Measurements from ENCODE around the gene USP15. TPM values are rescaled to one million over a fixed set of nuclear protein-coding genes. Genes with fewer than 3 reads are reported as not detected.
A peak's percentile ranks its signal among the peaks of the same experiment; 100 is the strongest.

Gene USP15
- total and polyA plus RNA-seq, 2 donors (not counting 1 experiment from before 2014, with no cell fraction given) = 116 to 182 TPM

DNA sequence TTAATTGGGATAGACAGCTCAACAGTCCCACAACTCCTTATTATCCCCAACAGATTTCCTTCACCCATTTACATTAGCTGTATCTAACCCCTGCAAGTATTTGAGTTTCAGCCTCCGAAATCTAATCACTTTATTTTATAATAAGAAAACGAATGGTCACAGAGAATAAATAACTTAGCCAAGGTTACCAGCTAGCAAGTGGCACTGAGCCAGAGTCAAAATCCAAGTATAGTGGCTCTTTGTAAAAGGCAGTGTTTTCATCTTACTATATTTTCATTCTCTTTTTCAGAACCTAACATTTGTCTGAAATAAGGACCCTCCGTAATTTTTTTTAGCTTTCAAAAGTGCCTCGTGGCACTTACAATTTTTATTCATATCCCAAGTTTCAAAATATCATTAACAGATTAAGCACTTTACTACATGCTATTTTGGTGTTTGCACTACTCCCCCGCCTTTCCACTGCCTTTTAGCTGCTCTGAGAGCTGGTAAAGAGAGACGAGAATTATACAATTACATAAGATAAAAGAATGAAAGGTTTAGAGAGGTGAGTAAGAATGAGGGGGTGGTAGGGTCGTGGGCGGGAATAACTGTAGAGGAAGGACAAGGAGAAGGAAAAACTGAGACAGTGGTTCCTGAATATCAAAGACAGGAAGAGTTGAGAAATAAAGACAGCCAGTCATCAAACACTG is 3.7 kb upstream of the USP15 start:
- Mint-ChIP-seq H3K27ac (no peak overlapping the region), H3K4me1 (peaks cover 18% of the 10 kb centered on the region), H3K4me3 (no peak overlapping the region), H3K9me3 (ENCODE audit: insufficient read depth) (no peaks in the 10 kb centered on the region), H3K27me3 (no peaks in the 10 kb centered on the region)
- Histone ChIP-seq H3K4me1 (ENCODE audit: control insufficient read depth in 2 of 2, insufficient read depth in 2 of 2, low read length in 2 of 2) (peaks cover 10 to 11% of the 10 kb centered on the region in 2 donors), H3K27me3 (replicated peaks in 1 of 4; ENCODE audit: control extremely low read depth in 1 of 4, control insufficient read depth in 3 of 4, insufficient read depth in 4 of 4, low read length in 3 of 4) (no peaks in the 10 kb centered on the region), H4K20me1 (ENCODE audit: control insufficient read depth, insufficient read depth, low read length, poor library complexity, severe bottlenecking) (peaks cover 13% of the 10 kb centered on the region), H2AFZ (ENCODE audit: insufficient read depth, low read depth, low read length, poor library complexity, severe bottlenecking) (no peak overlapping the region), H3K36me3 (replicated peaks in 1 of 2; ENCODE audit: control extremely low read depth in 1 of 2, control insufficient read depth in 1 of 2, extremely low read depth in 1 of 2, insufficient read depth in 2 of 2, low read length in 1 of 2) (no peaks in the 10 kb centered on the region), H3K4me2 (replicated peaks; ENCODE audit: low read depth, low read length, poor library complexity, severe bottlenecking) (no peak overlapping the region), H3K9ac (ENCODE audit: low read length) (no peak overlapping the region), H3K79me2 (ENCODE audit: control insufficient read depth, insufficient read depth, low read length) (peaks cover 7% of the 10 kb centered on the region), H3K27ac (ENCODE audit: low read length in 2 of 2) (no peak overlapping the region), H3K4me3 (ENCODE audit: control extremely low read depth in 1 of 5, extremely low read depth in 1 of 5, insufficient read depth in 1 of 5, low read depth in 2 of 5, low read length in 4 of 5) (no peak overlapping the region), H3K9me3 (ENCODE audit: control extremely low read depth in 1 of 3, control insufficient read depth in 2 of 3, insufficient read depth in 1 of 3, low read length in 2 of 3) (no peaks in the 10 kb centered on the region)
- WGBS (ENCODE audit: insufficient coverage) = 41% methylated on average over 2 of the region's 8 CpGs
- no peak for ATAC-seq (ENCODE audit: low read depth)
- ChIA-PET POLR2A (no interaction called here), CTCF (interaction anchor here (1.1 kb wide), 1 partner anchor 9 kb away, joined by 3 read pairs; no protein-coding TSS in a partner anchor)
- TF ChIP-seq, protein P1, sequence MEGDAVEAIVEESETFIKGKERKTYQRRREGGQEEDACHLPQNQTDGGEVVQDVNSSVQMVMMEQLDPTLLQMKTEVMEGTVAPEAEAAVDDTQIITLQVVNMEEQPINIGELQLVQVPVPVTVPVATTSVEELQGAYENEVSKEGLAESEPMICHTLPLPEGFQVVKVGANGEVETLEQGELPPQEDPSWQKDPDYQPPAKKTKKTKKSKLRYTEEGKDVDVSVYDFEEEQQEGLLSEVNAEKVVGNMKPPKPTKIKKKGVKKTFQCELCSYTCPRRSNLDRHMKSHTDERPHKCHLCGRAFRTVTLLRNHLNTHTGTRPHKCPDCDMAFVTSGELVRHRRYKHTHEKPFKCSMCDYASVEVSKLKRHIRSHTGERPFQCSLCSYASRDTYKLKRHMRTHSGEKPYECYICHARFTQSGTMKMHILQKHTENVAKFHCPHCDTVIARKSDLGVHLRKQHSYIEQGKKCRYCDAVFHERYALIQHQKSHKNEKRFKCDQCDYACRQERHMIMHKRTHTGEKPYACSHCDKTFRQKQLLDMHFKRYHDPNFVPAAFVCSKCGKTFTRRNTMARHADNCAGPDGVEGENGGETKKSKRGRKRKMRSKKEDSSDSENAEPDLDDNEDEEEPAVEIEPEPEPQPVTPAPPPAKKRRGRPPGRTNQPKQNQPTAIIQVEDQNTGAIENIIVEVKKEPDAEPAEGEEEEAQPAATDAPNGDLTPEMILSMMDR (IDR thresholded peaks at IDR 0.05) = no peak
- TF ChIP-seq EZH2 (IDR thresholded peaks at IDR 0.05; ENCODE audit: borderline replicate concordance, insufficient read depth, low read depth, low read length, poor library complexity, severe bottlenecking) = no peak
- intact Hi-C loops (cut with micrococcal nuclease) = no loop called here
- DNase-seq = no peak

DNA sequence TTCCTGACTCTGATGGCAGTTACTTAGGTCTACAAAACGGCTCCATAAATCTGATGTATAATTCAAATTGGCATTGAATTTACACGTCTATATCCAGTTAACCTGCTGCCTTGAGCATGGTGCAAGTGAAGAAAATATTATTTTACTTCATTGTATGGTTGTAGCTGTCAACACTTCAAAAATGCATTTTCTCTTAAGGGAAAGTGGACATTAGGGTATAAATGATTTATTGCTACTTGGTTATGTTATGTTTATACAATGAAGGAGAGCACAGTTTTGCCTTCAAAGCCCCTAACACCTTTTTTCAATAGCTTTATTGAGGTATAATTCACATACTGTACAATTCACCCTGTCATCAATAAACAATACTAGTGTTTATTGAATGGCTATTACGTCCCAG is 2.0 kb upstream of the USP15 start:
- DNase-seq (no peak), ATAC-seq (ENCODE audit: low read depth) (no peak)
- peaks cover 17% of the 10 kb centered on the region for H4K20me1 ChIP-seq (ENCODE audit: control insufficient read depth, insufficient read depth, low read length, poor library complexity, severe bottlenecking)
- Mint-ChIP-seq H3K4me3 (peak overlapping the region; percentile 96), H3K4me1 (peaks cover 32% of the 10 kb centered on the region), H3K27ac (peak overlapping the region; percentile 32), H3K9me3 (ENCODE audit: insufficient read depth) (no peaks in the 10 kb centered on the region), H3K27me3 (no peaks in the 10 kb centered on the region)
- H3K36me3 ChIP-seq (replicated peaks in 1 of 2; ENCODE audit: control extremely low read depth in 1 of 2, control insufficient read depth in 1 of 2, extremely low read depth in 1 of 2, insufficient read depth in 2 of 2, low read length in 1 of 2) = no peaks in the 10 kb centered on the region
- H3K79me2 ChIP-seq (ENCODE audit: control insufficient read depth, insufficient read depth, low read length) = peaks cover 24% of the 10 kb centered on the region
- no peak for TF ChIP-seq EZH2 (IDR thresholded peaks at IDR 0.05; ENCODE audit: borderline replicate concordance, insufficient read depth, low read depth, low read length, poor library complexity, severe bottlenecking)
- TF ChIP-seq, protein P1 (IDR thresholded peaks at IDR 0.05) = no peak
- intact Hi-C loops (cut with micrococcal nuclease) = no loop called here
- ChIA-PET POLR2A (no interaction called here), CTCF (interaction anchor here (1.7 kb wide), 1 partner anchor 345 kb away, joined by 3 read pairs; no protein-coding TSS in a partner anchor)
- no peaks in the 10 kb centered on the region for H3K27me3 ChIP-seq (replicated peaks in 1 of 4; ENCODE audit: control extremely low read depth in 1 of 4, control insufficient read depth in 3 of 4, insufficient read depth in 4 of 4, low read length in 3 of 4)
- peak overlapping the region; percentile 96 for H3K27ac ChIP-seq (ENCODE audit: low read length in 2 of 2)
- H3K4me3 ChIP-seq (ENCODE audit: control extremely low read depth in 1 of 5, extremely low read depth in 1 of 5, insufficient read depth in 1 of 5, low read depth in 2 of 5, low read length in 4 of 5) = no peak overlapping the region
- H2AFZ ChIP-seq (ENCODE audit: insufficient read depth, low read depth, low read length, poor library complexity, severe bottlenecking) = no peak overlapping the region
- H3K4me1 ChIP-seq (ENCODE audit: control insufficient read depth in 2 of 2, insufficient read depth in 2 of 2, low read length in 2 of 2) = peaks cover 23 to 27% of the 10 kb centered on the region in 2 donors
- WGBS (ENCODE audit: insufficient coverage) = 80% methylated on average over 1 of the region's 3 CpGs
- H3K4me2 ChIP-seq (replicated peaks; ENCODE audit: low read depth, low read length, poor library complexity, severe bottlenecking) = no peak overlapping the region
- no peak overlapping the region for H3K9ac ChIP-seq (ENCODE audit: low read length)
- H3K9me3 ChIP-seq (ENCODE audit: control extremely low read depth in 1 of 3, control insufficient read depth in 2 of 3, insufficient read depth in 1 of 3, low read length in 2 of 3) = no peaks in the 10 kb centered on the region
